GM12891 (cell line): Measurements from ENCODE around the gene COX8A.
"Not testable (repeated sequence)": the region's sequence is repeated elsewhere in the genome, so short reads cannot be mapped to it uniquely, and the experiment has no call there.

Source experiments
- DNase-seq: peaks from one replicate; pipeline ENCODE4 v3.0.0; 2011; ENCODE audit warnings: low spot score; ENCODE audit not compliant: insufficient read length
- FAIRE-seq: peaks from 2 replicates; lab custom pipeline; 2011; peaks lifted over from hg19 to GRCh38; lab: Jason Lieb, UNC
- PAX5 ChIP-seq: IDR thresholded peaks from 2 replicates; pipeline ENCODE4 v1.6.1; 2011; ENCODE audit warnings: low read length, moderate library complexity, mild to moderate bottlenecking; ENCODE audit not compliant: insufficient read depth, severe bottlenecking
- POLR2A ChIP-seq: IDR thresholded peaks from 2 replicates; pipeline ENCODE4 v1.6.1; 2011; ENCODE audit warnings: low read depth, low read length, control low read depth
- POLR2AphosphoS5 ChIP-seq: IDR thresholded peaks from 2 replicates; pipeline ENCODE4 v1.6.1; 2011; ENCODE audit warnings: low read depth, low read length, control low read depth
- POU2F2 ChIP-seq: IDR thresholded peaks from 2 replicates; pipeline ENCODE4 v1.6.1; 2011; ENCODE audit warnings: low read depth, mild to moderate bottlenecking, control low read depth, low read length, moderate library complexity
- SPI1 ChIP-seq: IDR thresholded peaks from 2 replicates; pipeline ENCODE4 v1.6.1; 2011; ENCODE audit warnings: low read depth, low read length, control low read depth
- TAF1 ChIP-seq: IDR thresholded peaks from 2 replicates; pipeline ENCODE4 v1.6.1; 2011; ENCODE audit warnings: low read depth, low read length, control low read depth

The COX8A gene

GRCh38 chr11:63966444-63966843 is 8.0 kb upstream of the COX8A start:
- no peak for TF ChIP-seq POU2F2
- no peak for TF ChIP-seq POLR2A
- TF ChIP-seq PAX5, result no peak
- no peak for TF ChIP-seq SPI1
- no peak for TF ChIP-seq POLR2AphosphoS5
- no peak for TF ChIP-seq TAF1
- FAIRE-seq, result no peak
- DNase-seq, result no peak

- FAIRE-seq (no peak), DNase-seq (no peak)
- no peak for TF ChIP-seq TAF1
Measured at GRCh38 chr11:63969461-63969860, 5.0 kb upstream of the COX8A start.

- FAIRE-seq, result no peak
- DNase-seq, result no peak
- no peak for TF ChIP-seq SPI1
- no peak for TF ChIP-seq TAF1
- TF ChIP-seq POU2F2, result no peak
- TF ChIP-seq POLR2A, result no peak
- TF ChIP-seq PAX5, result no peak
- no peak for TF ChIP-seq POLR2AphosphoS5
Measured at GRCh38 chr11:63970902-63971301, 3.5 kb upstream of the COX8A start.

GRCh38 chr11:63973912-63974258 is 535 bp upstream of the COX8A start:
- DNase-seq, FAIRE-seq: not testable (repeated sequence)

- no peak; the same call in 1 of the 2 replicates for TF ChIP-seq POLR2AphosphoS5
- TF ChIP-seq PAX5, result no peak
- no peak for TF ChIP-seq TAF1
- no peak for TF ChIP-seq SPI1
- TF ChIP-seq POU2F2, result no peak
- TF ChIP-seq POLR2A, result no peak
- FAIRE-seq (no peak), DNase-seq (no peak)
Measured at GRCh38 chr11:63978551-63979239, 4.3 kb downstream of the COX8A start.

GRCh38 chr11:63979426-63979825 is 5.0 kb downstream of the COX8A start:
- DNase-seq, result no peak
- no peak for FAIRE-seq
- TF ChIP-seq POLR2AphosphoS5 (no peak), SPI1 (no peak), TAF1 (no peak), POU2F2 (no peak), POLR2A (no peak), PAX5 (no peak)

- TF ChIP-seq TAF1 (0 out of 2 replicates have a peak, but pooled peaks have one; percentile 18), POLR2AphosphoS5 (no peak), SPI1 (peak; percentile 54)
- DNase-seq (peak; percentile 70), FAIRE-seq (no peak)
Measured at GRCh38 chr11:63985812-63986155, 11.4 kb downstream of the COX8A start.

GRCh38 chr11:63986156-63986931 is 11.9 kb downstream of the COX8A start, which contains the start of gene OTUB1:
Gene OTUB1, plus strand, starts transcription at chr11:63986438. Its CDS starts 19 bp downstream, at chr11:63986457.
- TF ChIP-seq PAX5 (no peak), POLR2A (peak; percentile 83), SPI1 (no peak), TAF1 (peak; percentile 98), POLR2AphosphoS5 (peak; percentile 73; the same call in 1 of the 2 replicates), POU2F2 (peak; percentile 51; the same call in 1 of the 2 replicates)
- DNase-seq (peak; percentile 98), FAIRE-seq (peak; percentile 96)

GRCh38 chr11:63986932-63987513 is 12.6 kb downstream of the COX8A start:
- TF ChIP-seq TAF1 (no peak), SPI1 (no peak), PAX5 (no peak), POLR2AphosphoS5 (no peak), POLR2A (no peak), POU2F2 (no peak)
- FAIRE-seq (no peak), DNase-seq (no peak)

- FAIRE-seq (no peak), DNase-seq (no peak)
- TF ChIP-seq SPI1 (no peak), POLR2A (no peak), TAF1 (no peak), PAX5 (no peak), POU2F2 (no peak), POLR2AphosphoS5 (no peak)
Measured at GRCh38 chr11:63991558-63991957, 17.1 kb downstream of the COX8A start.
